ENCODE results near the gene RASAL1. TPM values are rescaled to one million over a fixed set of nuclear protein-coding genes. Genes with fewer than 3 reads are reported as not detected.

RASAL1 gene, protein sequence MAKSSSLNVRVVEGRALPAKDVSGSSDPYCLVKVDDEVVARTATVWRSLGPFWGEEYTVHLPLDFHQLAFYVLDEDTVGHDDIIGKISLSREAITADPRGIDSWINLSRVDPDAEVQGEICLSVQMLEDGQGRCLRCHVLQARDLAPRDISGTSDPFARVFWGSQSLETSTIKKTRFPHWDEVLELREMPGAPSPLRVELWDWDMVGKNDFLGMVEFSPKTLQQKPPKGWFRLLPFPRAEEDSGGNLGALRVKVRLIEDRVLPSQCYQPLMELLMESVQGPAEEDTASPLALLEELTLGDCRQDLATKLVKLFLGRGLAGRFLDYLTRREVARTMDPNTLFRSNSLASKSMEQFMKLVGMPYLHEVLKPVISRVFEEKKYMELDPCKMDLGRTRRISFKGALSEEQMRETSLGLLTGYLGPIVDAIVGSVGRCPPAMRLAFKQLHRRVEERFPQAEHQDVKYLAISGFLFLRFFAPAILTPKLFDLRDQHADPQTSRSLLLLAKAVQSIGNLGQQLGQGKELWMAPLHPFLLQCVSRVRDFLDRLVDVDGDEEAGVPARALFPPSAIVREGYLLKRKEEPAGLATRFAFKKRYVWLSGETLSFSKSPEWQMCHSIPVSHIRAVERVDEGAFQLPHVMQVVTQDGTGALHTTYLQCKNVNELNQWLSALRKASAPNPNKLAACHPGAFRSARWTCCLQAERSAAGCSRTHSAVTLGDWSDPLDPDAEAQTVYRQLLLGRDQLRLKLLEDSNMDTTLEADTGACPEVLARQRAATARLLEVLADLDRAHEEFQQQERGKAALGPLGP
- 0.33 and 0.39 TPM in 2 replicates for total RNA-seq

DNA sequence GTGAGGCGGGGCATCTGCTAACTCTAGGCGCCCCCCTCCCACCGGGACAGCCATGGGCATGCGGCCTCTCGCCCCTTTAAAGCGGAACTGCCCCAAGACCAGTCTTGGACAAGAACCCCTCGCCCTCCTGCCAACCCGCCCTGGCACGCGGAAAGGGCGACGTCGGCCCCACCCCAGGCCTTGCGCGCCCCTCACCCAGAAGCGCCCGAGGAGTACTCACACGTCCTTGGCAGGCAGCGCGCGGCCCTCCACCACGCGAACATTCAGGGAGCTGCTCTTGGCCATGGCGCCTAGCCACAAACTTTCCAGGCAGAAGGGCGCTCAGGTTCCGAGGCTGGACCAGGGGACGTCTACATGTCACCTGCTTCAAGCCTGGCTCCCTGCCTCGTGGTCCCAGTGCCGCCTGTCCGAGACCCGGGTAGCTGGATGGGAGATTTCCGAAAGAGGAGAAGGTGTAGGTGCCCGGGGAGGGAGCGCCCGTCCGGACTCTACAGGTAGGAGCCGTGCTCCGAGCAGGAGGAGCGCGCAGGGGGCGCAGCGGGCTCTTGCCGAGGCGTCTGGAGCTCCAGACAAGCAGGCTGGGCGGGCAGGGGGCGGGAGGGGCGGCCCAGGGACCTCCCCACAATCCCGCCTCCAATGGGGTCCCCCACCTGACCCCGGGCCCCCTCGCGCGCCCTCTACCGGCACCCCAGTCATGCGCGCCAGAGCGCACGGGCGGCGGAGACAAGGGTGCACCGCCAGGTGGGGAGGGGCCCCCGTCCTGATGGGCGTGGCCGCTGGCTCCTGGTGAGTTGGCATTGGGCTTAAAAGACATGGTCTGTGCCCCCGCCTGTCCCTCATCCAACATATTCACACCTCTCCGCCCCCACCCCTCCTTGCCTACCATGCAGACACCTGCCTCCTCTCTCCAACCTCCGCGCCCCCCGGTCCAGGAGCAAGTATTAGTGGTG is at the start of gene RASAL1:
RASAL1 (minus strand) TSS at position 584 of the 950 bp plus-strand sequence; CDS start at position 285, 299 bp downstream.

DNA sequence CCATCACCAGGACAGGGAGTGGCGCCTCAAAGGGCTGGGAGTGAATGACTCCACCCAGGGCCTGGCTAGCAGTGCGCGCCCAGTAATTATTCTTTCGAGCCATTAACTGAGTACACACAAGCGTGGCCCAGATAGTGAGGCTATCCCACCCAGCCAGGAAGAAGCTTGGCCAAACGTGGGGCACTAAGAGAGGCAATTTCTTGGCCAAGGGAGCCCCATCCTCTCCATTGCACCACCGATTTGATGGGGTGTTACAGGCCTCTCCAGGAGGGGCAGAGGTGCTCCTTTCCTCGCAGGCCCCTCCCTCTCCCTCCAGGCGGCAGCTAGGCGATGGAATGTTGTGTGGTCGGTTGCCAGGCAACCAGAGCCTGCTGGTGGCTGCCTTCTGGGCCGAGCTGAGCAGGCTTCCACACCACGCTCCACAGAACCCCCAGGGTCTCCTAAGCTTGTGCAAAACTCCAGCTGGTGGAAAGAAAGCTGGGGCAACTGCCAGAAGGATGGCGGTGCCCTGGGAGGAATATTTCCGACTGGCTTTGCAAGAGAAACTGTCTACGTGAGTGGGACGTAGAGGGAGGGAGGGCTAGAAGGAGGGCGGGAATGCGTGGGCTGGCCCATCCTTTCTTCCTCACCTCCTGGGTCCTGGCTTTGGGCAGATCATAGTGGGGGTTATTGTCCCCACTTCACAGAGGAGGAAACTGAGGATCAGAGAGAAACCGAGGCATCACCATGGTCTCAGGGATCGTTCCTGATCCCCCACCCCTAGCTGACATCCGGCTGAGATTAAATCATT is 14.0 kb upstream of the RASAL1 start, which contains the start of gene CFAP73:
CFAP73 (plus strand) TSS at position 364 of the 790 bp plus-strand sequence; CDS start at position 498, 134 bp downstream.

DNA sequence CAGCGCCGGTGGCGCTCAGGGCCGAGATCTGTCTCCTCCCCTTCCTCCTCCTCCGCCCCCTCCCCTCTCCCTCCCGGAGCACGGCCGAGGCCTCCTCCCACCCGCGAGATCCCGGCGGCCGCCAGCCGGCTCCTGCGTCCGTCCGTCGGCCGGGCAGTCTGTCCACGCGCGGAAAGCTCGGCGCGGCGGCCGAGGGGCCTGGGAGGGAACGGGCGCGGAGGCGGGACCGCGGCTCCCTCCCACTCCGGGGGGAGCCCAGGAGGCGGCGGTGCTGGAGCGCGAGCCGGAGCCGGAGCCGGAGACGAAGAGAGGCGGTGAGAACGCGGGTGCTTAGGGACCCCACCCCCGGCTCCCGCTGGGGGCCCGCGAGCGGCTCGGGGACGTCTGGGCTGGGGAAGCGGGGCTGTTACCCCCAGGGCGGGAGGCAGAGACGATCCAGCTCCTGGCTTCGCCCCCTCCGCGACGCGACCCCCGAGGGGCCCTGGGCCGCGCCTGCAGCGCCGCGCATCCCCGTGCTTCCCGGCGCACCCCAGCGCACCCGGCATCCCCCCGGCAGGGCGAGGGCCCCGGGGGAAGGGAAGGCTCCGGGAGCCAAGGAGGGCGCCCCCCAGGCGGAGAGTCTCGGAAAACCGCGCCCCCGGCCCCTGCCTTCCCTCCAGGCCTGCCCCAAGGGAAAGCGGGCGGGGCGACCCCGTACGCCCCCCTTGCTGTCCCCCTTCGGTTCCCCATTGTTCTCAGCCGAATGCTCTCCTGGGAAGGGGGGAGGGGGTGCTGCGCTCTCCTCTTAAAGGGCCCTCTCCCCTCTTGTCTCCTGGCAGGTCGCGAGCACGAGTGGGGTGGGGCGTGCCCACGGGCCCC is 78.7 kb downstream of the RASAL1 start, which contains the start of gene DTX1:
DTX1 (plus strand) TSS at position 100 of the 858 bp plus-strand sequence. CDS start 1,463 bp downstream, outside the sequence.

Small RNAs within 50 kb of the gene (small RNA-seq; reads per million reads assigned to genes)
- gene MIR7106 = not detected
- not detected for gene RF00019

Other genes starting within 250 kb of the RASAL1 start
- not detected in 2 replicates for gene OAS1, start 228.8 kb downstream of the RASAL1 start, total RNA-seq
- gene OAS3, start 197.3 kb downstream of the RASAL1 start, total RNA-seq = 1.1 and 1.6 TPM in 2 replicates
- gene OAS2, start 157.2 kb downstream of the RASAL1 start, total RNA-seq = 0.39 and 0.54 TPM in 2 replicates
- not detected in 2 replicates for gene DTX1, start 79.0 kb downstream of the RASAL1 start, total RNA-seq
- not detected in 2 replicates for gene CFAP73, start 14.0 kb upstream of the RASAL1 start, total RNA-seq
- 44.0 and 53.5 TPM in 2 replicates for gene DDX54, start 49.7 kb upstream of the RASAL1 start, total RNA-seq
- 11.4 and 20.4 TPM in 2 replicates for gene RITA1, start 50.0 kb upstream of the RASAL1 start, total RNA-seq
- 14.4 and 29.4 TPM in 2 replicates for gene TPCN1, start 85.7 kb upstream of the RASAL1 start, total RNA-seq
- 13.4 and 19.6 TPM in 2 replicates for gene SLC8B1, start 199.3 kb upstream of the RASAL1 start, total RNA-seq
- gene PLBD2, start 222.8 kb upstream of the RASAL1 start, total RNA-seq = 20.8 and 31.0 TPM in 2 replicates

All from placental epithelial cell (primary cell).